Measurements from ENCODE around the gene CGB7.
A peak's percentile ranks its signal among the peaks of the same experiment; 100 is the strongest.

The CGB7 gene

DNA sequence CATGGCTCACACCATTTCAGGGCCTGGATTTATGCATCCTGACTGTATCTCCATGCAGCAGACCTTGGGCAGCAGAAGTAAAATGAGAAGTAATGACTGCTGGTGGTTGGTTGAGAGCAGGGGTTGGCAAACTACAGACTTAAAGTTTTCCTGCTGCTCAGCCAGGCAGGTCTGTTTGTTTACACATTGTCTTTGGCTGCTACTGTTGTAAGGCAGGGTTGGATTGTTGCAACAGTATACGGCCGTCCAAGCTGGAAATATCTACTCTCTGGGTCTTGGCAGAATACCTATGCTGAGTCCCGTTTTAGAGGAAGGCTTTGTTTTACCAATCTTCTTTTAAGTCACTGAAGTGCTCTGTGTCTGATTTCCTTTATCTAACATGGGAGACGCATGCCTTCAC lies 41.2 kb upstream of the CGB7 start:
- peak overlapping the region; percentile 18 for H3K4me3 ChIP-seq (ENCODE audit: low read depth, low read length)
- peak; percentile 83 for DNase-seq (ENCODE audit: low read depth)
- no peak for TF ChIP-seq CTCF (IDR thresholded peaks at IDR 0.05; ENCODE audit: control insufficient read depth, extremely low read depth, insufficient read depth)

- peak; percentile 69 for DNase-seq (ENCODE audit: low read depth)
- peak; percentile 84 for TF ChIP-seq CTCF (IDR thresholded peaks at IDR 0.05; ENCODE audit: control insufficient read depth, extremely low read depth, insufficient read depth)
- H3K4me3 ChIP-seq (ENCODE audit: low read depth, low read length): no peak overlapping the region; the same call in 1 of the 2 replicates
Observed at GRCh38 chr19:49097453-49098288, 40.1 kb upstream of the CGB7 start.

DNA sequence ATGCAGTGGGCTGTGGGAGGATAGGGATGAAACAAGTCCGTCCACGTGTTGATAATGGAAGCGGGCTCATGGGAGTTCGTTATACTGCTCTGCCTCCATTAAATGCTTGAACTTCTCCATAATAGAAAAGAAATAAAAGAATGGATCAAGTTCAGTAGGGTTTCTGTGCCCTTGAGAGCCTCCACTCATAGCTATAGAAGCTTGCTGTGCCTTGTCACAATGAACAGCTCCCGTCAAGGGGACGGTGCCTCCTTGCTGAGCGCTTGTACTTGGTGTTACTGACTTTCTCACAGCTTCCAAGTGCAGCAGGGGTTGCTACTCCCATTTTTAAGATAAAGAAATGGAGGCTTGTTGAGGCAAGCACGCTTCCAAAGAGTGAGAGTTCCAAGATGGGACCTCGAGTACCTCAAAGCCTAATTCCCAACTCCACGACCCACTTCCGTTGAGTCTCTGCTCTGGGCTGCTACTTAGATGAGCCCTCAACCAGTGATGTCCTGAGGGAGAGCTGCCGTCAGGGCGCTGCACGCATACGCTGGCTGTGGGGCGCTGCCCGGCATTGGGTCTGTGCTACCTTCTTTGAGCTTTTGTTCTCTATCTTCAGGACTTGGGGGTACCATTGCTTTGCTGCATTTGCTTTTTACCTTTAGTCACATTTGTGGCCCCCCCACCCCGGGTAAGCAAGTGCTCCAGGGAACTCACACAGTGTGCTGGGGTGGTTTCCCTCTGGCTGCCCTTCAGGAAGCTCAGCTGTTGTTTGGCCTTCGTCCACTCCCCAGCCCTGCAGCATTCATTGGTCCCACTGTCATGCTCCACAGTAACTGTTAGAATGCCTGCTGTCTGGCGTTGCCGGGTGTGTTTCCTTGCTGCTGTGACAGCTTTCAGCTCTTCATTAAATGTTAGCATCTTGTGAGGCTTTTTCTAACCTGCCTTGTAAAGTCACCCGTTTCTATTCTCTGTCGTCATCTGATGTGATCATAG lies 37.2 kb upstream of the CGB7 start:
- H3K4me3 ChIP-seq (ENCODE audit: low read depth, low read length): no peak overlapping the region
- DNase-seq (ENCODE audit: low read depth): no peak
- no peak for TF ChIP-seq CTCF (IDR thresholded peaks at IDR 0.05; ENCODE audit: control insufficient read depth, extremely low read depth, insufficient read depth)

- DNase-seq (ENCODE audit: low read depth): no peak
- H3K4me3 ChIP-seq (ENCODE audit: low read depth, low read length): no peak overlapping the region
- TF ChIP-seq CTCF (IDR thresholded peaks at IDR 0.05; ENCODE audit: control insufficient read depth, extremely low read depth, insufficient read depth): no peak
Observed at GRCh38 chr19:49092686-49093085, 35.1 kb upstream of the CGB7 start.

DNA sequence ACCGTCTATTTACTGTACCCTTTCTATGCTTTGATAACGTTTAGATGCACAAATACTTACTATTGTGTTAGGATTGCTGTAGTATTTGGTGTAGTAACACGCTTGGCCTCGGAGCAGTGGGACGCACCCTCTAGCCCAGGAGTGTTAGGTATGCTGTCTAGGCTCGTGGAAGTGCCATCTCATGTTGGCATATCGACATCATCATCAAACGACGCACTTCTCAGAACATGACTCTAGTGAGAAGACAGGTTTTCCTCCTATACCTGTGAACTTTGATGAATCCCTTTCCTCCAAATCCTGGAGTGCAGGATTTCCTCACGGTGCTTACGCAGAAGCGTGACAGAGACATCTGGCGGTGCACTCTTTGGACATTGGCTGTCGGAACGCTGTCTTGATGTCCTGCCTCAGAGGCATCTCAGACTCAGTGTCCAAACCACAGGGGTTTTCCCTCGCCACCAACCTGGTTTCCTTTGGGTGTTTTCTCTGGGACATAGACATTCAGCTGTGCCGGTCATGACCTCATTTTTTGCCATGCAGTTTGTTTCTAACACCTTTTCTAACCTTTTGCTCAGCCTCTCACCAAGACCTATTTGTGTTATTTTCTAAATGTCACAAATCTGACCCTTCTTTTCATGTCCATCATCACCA lies 34.0 kb upstream of the CGB7 start:
- no peak for TF ChIP-seq CTCF (IDR thresholded peaks at IDR 0.05; ENCODE audit: control insufficient read depth, extremely low read depth, insufficient read depth)
- H3K4me3 ChIP-seq (ENCODE audit: low read depth, low read length): no peak overlapping the region
- DNase-seq (ENCODE audit: low read depth): no peak

GRCh38 chr19:49086296-49086695 lies 28.7 kb upstream of the CGB7 start:
- no peak for TF ChIP-seq CTCF (IDR thresholded peaks at IDR 0.05; ENCODE audit: control insufficient read depth, extremely low read depth, insufficient read depth)
- H3K4me3 ChIP-seq (ENCODE audit: low read depth, low read length): peak overlapping the region; percentile 87
- no peak for DNase-seq (ENCODE audit: low read depth)

Measured in LNCaP clone FGC (cell line).